ENCODE data around the gene SHMT2. TPM values are rescaled to one million over a fixed set of nuclear protein-coding genes. Genes with fewer than 3 reads are reported as not detected.

SHMT2 gene
- total RNA-seq, result 97.4 TPM

DNA sequence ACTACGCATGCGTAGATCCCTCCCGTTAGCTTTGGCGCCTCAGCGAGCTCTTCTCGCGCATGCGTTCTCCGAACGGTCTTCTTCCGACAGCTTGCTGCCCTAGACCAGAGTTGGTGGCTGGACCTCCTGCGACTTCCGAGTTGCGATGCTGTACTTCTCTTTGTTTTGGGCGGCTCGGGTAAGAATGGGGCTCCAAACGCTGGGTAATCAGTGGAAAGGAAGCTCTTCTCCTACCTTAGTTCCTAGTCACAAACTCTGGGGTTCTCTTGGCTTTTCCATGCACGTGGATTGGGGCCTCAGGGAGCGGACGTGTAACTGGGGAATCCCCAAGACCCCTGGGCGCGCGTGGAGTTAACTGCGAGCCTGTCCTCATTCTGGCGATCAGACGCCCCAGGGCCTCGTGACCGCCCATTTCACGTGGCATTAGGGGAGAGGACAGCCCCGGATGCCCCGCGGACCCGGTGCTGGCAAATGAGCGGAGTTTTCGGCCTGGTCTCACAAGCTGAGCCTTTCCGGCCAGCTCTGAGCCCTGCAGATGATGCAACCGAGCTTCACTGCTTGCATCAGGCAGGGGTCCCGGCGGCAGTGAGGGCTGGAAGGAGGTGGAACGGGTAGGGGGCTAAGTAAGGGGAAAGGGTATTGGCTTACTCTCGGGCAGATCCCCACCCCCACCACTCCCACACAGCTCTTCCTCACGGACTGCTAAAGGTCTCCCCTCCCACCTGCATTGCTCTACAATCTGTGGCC, at the start of gene SHMT2:
TSS of gene SHMT2 (plus strand) at position 78 of the 747 bp plus-strand sequence. CDS start at position 146, 68 bp downstream.
- DNase-seq (ENCODE audit: low spot score), result peak; percentile 94

DNA sequence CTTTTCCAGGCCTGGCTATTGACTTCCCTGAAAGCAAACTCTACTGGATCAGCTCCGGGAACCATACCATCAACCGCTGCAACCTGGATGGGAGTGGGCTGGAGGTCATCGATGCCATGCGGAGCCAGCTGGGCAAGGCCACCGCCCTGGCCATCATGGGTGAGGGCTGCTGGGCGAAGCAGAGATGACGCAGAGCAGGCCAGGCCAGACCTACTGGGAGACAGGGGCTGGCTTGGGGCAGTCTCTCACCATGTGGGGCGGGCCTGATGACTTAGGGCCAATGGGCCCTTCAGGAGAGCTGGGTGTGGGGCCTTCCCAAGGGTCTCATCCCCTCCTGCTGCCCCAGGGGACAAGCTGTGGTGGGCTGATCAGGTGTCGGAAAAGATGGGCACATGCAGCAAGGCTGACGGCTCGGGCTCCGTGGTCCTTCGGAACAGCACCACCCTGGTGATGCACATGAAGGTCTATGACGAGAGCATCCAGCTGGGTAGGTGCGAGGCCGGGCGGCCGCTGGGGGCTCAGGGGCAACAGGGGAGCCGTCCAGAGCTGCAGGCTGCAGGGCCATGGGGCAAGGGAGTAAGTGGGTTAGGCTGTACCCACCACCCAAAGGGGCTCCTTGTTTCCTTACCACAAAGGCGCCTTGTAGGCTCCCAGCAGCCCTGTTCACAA, 49.1 kb upstream of the SHMT2 start:
- DNase-seq (ENCODE audit: low spot score), result no peak

DNA sequence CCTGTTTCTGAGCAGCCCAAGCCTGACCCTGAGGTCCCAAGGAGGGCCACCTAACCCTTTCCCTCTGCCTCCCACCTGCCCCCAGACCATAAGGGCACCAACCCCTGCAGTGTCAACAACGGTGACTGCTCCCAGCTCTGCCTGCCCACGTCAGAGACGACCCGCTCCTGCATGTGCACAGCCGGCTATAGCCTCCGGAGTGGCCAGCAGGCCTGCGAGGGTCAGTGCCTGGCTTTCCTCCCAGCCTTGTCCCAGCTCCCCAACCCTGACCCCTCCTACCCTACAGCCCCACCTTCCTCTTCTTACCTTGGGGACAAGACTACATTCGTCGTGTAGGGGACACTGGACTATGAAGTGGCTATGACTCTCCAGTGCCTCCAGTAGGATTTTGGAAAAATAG, 48.4 kb upstream of the SHMT2 start:
- no peak for DNase-seq (ENCODE audit: low spot score)

DNA sequence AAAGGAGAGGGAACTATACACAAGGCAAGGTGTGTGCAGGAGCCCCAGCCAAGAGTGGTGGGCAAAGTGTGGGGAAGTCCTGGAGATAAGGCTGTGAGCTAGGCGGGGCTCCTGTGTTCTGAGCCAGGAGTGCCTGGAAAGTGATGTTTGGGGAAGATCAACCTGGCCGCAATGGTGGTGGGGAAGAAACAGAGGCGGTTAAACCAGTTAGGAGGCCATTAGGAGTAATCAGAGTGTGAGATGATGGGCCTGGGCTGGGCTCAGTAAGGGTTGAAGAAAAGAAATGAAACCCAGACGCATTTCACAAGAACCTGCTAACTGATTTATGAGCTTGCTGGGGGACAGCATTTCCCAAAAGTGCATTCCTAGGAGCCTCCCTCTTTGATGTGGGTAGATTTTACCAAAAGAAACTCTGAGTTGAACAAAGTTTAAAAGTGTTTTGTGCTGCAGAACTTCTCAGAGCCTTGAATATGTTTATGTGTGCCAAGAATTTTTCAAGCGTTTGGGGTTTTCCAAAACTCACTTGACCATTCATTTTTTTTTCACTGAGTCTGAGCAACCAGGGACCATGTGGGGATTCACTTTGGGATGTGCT, 47.9 kb upstream of the SHMT2 start:
- no peak for DNase-seq (ENCODE audit: low spot score)

DNA sequence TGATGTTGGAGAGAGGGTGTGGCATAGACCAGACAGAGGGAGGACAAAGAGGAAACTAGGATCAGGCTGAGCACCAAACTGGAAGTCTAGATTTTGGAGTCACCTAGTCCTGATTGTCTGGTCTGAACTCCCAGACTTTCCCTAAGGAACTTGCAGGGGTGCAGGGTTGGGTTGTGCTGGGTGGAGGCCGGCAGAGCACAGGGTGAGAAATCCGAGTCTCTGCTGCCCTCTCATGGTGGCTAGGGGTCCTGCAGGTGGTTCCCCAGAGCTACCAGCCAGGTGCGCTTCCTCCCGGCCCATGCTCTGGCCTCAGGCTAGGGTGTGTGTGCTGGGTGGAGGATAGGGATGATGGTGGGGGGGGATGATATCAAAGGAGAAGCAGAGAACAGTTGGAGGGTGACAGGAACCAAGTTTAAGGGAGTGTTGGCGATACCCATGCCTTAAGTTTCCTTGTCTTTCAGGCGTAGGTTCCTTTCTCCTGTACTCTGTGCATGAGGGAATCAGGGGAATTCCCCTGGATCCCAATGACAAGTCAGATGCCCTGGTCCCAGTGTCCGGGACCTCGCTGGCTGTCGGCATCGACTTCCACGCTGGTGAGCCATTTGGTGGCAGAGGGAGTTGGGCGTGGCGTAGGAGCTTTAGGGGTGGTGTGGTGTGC, 46.5 kb upstream of the SHMT2 start:
- DNase-seq (ENCODE audit: low spot score), result peak; percentile 85

DNA sequence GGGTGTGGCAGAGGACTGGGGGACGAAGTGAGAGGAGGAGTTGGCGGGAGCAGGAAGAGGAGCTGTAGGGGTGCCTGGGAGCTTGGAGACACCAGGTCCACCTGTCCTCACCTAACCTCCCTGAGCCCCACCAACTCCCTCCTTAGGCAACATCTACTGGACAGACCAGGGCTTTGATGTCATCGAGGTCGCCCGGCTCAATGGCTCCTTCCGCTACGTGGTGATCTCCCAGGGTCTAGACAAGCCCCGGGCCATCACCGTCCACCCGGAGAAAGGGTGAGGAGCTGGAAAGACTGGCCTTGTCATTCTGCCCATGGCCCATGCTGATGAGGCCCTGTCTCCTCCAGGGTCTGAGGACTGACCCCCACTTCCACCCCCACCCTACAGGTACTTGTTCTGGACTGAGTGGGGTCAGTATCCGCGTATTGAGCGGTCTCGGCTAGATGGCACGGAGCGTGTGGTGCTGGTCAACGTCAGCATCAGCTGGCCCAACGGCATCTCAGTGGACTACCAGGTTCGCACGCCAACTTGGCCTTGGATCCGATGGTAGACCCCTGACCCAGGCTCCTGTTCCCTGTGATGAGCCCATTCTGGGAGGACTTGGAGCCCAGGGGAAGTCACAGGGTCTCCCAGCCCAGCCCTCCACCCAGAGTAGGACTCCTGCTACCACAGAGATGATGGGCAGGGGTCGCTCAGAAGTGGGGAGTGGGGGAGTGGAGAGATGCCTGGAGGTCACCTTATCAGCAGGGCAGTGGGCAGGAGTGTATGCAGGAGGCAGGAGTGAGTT, 45.4 kb upstream of the SHMT2 start:
- DNase-seq (ENCODE audit: low spot score), result no peak

DNA sequence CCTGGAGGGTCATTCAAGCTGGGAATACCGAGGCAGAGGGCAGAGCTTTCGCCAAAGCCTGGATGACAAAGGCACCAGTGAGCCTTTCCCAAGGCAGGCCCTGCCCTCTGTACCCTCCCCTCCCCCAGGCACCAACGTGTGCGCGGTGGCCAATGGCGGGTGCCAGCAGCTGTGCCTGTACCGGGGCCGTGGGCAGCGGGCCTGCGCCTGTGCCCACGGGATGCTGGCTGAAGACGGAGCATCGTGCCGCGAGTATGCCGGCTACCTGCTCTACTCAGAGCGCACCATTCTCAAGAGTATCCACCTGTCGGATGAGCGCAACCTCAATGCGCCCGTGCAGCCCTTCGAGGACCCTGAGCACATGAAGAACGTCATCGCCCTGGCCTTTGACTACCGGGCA, 44.1 kb upstream of the SHMT2 start:
- DNase-seq (ENCODE audit: low spot score), result no peak

DNA sequence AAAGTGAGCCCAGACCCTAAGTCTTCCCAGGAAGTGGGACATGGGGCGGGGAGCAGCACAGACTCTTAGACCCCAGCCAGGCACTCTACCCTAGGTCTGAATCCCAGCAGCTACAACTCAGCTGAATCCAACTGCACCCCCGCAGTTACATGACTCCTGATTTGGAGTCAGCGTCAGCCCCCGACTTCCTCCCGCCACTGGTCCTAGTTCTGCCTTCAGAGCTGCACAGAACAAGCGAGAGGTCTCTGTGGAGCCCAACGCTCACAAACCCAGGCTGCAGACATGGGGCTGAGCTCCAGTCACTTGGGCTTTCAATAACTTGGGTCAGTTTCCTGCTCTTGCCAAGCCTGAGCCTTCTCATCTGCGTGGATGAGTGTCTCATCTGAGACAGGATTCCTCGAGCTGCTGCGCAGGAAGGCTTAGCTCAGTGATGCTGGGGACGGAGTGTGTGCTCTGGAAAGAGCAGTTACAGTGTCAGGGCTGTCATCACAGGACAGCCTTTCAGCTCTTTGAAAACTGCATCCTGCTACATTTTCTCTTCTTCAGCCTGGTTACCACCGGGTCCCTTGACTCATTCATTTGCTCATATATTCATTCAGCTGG, 43.5 kb upstream of the SHMT2 start:
- DNase-seq (ENCODE audit: low spot score), result no peak

DNA sequence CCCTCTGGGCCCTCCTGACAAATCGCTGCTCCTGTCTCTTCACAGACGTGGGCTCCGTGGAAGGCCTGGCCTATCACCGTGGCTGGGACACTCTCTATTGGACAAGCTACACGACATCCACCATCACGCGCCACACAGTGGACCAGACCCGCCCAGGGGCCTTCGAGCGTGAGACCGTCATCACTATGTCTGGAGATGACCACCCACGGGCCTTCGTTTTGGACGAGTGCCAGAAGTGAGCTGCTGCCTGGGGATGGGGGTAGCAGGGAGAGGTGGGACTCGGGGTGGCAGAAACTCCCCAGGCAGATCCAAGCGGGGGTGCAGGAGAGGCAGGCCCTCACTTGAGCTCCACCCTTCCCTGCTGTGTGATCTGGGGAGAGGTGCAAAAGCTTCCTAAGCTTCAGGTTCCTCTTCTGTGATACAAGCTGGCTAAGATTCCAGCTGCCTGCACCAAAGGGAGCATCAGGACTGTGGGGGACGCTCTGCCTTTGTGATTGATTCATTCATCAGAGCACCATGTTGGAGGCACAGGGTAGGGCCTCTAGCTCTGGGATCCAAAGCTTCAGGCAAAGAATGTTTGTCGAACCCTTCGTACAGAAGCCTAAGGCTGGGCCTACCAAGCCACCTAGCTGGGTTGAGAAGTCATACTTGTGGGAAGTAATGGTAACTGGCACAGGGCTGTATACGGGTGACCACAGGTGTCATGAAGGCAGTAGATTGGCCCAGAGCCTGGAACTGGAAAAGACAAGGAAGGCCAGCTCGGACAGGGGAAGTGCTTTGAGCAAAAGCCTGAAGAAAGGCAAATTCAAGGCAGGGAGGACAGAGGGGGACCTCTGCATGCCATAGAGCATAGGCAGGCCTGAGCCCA, 42.1 kb upstream of the SHMT2 start:
- no peak for DNase-seq (ENCODE audit: low spot score)

DNA sequence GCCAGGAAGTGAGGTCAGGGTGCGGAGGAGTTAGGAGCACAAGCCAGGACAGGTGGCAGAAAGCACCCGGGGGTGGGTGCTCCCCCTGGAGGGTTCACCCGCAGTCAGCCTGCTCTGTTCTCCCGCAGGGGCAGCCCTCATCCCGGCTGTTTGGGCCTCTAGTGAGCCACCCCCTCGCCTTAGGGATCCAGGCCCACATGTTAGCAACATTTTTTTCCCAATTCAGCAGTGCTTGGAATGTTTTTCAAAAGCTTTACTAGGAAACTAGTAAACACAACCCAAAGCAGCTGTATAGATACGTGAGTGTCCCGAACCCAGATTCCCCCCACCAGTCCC, 41.5 kb upstream of the SHMT2 start:
- DNase-seq (ENCODE audit: low spot score), result no peak

DNA sequence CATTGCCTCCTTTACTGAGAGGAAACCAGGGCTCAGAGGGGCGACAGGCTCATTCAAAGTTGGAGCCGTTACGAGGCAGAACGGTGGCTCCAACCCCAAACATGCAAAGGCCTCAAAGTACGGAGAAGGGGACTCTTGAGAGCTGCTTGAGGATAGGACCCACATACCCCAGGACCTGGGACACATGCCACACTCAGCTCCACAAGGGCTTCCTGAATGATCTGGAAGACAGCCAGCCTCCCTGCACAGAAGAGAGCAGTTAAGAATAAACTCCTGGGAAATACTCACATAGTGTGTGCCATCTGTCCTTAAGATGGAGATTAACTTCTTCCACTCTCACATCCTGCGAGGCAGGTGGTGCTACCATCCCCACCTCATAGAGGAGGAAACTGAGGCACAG, 39.5 kb upstream of the SHMT2 start:
- DNase-seq (ENCODE audit: low spot score), result no peak

DNA sequence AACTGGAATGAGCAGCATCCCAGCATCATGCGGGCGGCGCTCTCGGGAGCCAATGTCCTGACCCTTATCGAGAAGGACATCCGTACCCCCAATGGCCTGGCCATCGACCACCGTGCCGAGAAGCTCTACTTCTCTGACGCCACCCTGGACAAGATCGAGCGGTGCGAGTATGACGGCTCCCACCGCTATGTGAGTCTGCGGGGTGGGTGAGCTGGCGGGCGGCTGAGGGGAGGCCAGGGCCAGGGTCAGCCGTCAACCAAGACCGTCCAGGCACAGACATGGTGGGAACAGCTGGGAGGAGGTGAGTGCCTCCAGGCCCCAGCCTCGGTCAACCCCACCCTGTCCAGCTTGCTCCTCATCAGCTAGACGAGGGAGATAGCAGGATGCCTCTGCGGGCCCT, 38.7 kb upstream of the SHMT2 start:
- no peak for DNase-seq (ENCODE audit: low spot score)

DNA sequence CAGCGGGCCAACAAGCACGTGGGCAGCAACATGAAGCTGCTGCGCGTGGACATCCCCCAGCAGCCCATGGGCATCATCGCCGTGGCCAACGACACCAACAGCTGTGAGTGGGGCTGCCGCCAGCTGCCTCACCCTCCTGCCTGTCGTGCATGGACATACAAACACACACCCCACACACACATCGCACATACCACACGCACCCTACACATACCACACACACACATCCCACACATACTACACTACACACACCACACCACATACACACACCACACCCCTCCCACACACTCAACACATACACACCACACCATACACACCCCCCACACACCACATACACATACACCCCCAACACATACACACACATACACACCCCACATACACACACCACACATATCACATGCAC, 38.1 kb upstream of the SHMT2 start:
- no peak for DNase-seq (ENCODE audit: low spot score)

DNA sequence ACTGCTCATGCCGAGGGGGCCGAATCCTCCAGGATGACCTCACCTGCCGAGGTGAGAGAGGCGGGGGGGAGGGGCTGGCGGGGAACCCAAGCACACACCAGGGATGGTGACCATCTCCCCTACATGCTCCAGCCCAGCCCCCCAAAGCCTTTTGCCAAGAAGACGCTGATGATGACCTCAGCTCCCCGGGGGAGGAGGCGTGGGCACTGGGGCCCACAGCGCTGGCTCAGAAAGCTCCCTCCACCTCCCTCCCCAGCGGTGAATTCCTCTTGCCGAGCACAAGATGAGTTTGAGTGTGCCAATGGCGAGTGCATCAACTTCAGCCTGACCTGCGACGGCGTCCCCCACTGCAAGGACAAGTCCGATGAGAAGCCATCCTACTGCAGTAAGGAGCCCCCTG, 36.6 kb upstream of the SHMT2 start:
- no peak for DNase-seq (ENCODE audit: low spot score)

DNA sequence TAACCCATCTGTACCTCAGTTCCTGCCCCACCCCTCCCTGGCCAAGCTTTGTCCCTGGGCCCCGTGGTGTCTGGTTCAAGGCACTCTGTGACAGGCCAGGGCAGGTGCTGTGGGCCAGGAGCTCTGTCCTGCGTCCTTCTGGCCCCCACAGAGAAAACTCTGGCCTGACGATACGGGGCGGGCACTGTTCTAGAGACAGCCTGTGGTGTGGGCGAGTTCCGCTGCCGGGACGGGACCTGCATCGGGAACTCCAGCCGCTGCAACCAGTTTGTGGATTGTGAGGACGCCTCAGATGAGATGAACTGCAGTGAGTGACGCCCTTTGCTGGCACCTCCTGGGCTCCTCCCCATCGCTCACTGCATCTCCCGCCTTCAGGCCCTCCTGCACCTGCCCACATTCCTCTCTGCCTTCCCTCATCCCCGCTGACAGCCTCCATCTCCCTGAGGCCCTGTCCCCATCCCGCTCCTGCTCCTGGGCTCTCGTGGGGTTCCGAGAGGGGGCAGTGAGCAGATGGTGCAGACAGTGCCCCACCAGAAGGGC, 35.7 kb upstream of the SHMT2 start:
- no peak for DNase-seq (ENCODE audit: low spot score)

DNA sequence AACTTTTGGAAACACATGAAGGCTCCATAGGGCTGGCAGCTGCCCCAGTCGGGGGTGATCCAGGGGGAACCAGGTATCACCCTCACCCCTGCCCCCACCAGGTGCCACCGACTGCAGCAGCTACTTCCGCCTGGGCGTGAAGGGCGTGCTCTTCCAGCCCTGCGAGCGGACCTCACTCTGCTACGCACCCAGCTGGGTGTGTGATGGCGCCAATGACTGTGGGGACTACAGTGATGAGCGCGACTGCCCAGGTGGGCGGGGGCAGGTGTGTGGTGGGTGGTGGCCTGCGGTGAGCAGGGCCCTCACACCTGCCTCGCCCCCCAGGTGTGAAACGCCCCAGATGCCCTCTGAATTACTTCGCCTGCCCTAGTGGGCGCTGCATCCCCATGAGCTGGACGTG, 35.3 kb upstream of the SHMT2 start:
- no peak for DNase-seq (ENCODE audit: low spot score)

DNA sequence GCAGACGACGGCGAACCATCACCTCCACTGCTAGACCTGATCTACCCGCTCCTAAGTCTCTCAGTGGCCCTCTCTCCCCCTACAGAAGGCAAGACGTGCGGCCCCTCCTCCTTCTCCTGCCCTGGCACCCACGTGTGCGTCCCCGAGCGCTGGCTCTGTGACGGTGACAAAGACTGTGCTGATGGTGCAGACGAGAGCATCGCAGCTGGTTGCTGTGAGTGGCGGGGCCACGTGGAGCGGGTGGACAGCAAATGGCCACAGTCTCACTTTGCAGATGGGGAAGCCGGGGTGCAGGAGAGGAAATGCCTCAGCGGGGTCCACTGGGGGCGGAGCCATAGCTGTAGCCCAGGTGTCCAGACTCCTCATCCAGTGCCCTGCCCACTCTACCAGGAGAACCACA, 34.3 kb upstream of the SHMT2 start:
- no peak for DNase-seq (ENCODE audit: low spot score)

DNA sequence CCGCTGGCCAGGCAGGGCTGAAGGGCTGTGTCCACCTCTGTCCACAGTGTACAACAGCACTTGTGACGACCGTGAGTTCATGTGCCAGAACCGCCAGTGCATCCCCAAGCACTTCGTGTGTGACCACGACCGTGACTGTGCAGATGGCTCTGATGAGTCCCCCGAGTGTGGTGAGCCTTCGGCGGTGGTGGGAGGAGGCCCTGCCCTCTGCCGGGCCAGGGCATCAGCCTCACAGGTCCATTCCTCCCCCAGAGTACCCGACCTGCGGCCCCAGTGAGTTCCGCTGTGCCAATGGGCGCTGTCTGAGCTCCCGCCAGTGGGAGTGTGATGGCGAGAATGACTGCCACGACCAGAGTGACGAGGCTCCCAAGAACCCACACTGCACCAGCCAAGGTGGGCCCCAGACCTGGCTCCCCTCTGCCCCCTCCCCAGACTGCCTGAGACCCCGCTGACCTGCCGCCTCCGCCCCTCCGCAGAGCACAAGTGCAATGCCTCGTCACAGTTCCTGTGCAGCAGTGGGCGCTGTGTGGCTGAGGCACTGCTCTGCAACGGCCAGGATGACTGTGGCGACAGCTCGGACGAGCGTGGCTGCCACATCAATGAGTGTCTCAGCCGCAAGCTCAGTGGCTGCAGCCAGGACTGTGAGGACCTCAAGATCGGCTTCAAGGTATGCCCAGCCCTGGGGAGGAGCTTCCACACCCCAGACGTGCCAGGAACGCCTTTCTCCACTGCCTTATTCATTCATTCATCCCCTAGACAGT, 33.7 kb upstream of the SHMT2 start:
- no peak for DNase-seq (ENCODE audit: low spot score)

DNA sequence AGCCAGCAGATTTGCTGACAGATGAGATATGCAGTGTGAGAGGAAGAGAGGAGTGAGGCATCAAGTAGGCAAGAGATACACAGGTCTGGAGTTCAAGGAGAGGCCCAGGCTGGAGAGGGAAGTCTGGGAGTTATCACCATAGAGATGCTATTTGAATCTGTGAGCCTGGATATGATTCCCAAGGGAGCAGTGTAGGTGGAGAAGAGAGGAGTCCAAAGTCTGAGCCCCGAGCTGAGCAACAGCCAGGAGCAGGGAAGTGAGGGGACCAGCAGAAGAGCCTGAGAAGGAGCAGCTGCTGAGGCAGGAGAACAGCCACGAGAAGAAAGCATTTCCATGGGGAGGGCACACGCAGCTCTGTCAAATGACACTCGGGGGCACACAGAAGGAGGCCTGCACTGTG, 33.1 kb upstream of the SHMT2 start:
- DNase-seq (ENCODE audit: low spot score), result no peak

DNA sequence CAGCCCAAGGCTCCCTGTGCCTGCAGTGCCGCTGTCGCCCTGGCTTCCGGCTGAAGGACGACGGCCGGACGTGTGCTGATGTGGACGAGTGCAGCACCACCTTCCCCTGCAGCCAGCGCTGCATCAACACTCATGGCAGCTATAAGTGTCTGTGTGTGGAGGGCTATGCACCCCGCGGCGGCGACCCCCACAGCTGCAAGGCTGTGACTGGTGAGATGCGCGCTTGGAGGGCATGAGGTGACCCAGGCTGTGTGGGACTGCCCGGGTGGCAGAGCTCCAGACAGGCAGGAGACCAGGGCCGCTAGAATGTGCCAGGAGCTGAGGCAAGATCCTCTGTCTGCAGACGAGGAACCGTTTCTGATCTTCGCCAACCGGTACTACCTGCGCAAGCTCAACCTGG, 32.6 kb upstream of the SHMT2 start:
- no peak for DNase-seq (ENCODE audit: low spot score)
